Measurements from ENCODE around the gene PTTG1. TPM values are rescaled to one million over a fixed set of nuclear protein-coding genes. Genes with fewer than 3 reads are reported as not detected.

PTTG1 gene
- total and polyA plus RNA-seq, 9 of the 15 experiments (the other 6 are each of a cell fraction or from before 2014, with no cell fraction given): 193 to 1,088 (median 349) TPM

DNA sequence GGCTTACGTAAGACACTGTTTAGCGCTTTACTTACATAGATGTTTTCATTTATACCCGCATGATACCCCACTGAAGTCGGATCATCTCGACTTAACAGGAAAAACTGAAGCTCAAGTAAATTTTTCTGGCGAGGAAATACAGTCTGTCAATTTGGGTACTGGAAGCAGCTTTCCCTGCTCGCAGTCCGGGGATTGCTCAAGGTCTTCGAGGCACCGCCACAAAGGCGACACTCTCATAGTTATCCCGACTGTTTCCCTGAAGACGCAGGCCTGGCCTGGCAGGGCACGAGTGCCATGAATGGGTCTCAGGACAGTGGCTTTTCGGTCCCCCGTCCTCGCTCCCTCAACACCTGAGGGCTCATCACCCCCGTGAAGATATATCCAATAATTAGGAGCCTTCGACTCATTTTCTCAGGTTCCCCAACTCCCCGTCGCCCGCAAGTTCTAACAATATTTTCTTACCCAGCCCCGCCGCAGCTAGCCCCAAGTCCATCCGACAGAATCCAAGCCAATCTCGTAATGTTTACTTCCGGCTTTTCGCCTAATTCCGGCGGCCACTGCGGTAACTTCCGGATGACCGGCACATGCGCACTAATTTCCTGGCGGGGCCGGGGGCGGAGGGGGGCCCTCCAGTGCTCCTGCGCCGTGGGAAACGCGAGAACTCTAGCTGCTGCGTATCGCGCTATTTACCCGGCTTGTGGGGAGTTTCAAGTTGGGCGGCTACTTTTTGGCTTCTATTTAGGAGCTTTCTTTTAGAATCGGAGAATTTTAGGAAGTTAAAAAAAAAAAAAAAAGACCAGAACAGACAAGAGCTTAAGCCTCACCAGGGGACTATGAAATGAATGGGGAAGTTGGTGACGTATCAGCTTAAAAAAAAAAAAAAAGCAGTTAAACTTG, 2.8 kb upstream of the PTTG1 start, which contains the start of gene SLU7 (continued):
- TF ChIP-seq, protein P1, sequence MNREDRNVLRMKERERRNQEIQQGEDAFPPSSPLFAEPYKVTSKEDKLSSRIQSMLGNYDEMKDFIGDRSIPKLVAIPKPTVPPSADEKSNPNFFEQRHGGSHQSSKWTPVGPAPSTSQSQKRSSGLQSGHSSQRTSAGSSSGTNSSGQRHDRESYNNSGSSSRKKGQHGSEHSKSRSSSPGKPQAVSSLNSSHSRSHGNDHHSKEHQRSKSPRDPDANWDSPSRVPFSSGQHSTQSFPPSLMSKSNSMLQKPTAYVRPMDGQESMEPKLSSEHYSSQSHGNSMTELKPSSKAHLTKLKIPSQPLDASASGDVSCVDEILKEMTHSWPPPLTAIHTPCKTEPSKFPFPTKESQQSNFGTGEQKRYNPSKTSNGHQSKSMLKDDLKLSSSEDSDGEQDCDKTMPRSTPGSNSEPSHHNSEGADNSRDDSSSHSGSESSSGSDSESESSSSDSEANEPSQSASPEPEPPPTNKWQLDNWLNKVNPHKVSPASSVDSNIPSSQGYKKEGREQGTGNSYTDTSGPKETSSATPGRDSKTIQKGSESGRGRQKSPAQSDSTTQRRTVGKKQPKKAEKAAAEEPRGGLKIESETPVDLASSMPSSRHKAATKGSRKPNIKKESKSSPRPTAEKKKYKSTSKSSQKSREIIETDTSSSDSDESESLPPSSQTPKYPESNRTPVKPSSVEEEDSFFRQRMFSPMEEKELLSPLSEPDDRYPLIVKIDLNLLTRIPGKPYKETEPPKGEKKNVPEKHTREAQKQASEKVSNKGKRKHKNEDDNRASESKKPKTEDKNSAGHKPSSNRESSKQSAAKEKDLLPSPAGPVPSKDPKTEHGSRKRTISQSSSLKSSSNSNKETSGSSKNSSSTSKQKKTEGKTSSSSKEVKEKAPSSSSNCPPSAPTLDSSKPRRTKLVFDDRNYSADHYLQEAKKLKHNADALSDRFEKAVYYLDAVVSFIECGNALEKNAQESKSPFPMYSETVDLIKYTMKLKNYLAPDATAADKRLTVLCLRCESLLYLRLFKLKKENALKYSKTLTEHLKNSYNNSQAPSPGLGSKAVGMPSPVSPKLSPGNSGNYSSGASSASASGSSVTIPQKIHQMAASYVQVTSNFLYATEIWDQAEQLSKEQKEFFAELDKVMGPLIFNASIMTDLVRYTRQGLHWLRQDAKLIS (CRISPR knock-in tag; IDR thresholded peaks at IDR 0.05): no peak
- TF ChIP-seq POLR3A (IDR thresholded peaks at IDR 0.05; ENCODE audit: borderline replicate concordance, extremely low read depth, insufficient read depth, insufficient read length): no peak
- peak; percentile 43 to 90; a peak in 3 of 4 replicates for TF ChIP-seq MAZ (CRISPR knock-in tag; conservative IDR thresholded peaks at IDR 0.05 in 1 of 2, IDR thresholded peaks at IDR 0.05 in 1 of 2)
- TF ChIP-seq CHD2 (IDR thresholded peaks at IDR 0.05; ENCODE audit: low read depth, low read length): peak; percentile 96
- TF ChIP-seq, protein P2, sequence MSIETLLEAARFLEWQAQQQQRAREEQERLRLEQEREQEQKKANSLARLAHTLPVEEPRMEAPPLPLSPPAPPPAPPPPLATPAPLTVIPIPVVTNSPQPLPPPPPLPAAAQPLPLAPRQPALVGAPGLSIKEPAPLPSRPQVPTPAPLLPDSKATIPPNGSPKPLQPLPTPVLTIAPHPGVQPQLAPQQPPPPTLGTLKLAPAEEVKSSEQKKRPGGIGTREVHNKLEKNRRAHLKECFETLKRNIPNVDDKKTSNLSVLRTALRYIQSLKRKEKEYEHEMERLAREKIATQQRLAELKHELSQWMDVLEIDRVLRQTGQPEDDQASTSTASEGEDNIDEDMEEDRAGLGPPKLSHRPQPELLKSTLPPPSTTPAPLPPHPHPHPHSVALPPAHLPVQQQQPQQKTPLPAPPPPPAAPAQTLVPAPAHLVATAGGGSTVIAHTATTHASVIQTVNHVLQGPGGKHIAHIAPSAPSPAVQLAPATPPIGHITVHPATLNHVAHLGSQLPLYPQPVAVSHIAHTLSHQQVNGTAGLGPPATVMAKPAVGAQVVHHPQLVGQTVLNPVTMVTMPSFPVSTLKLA (conservative IDR thresholded peaks at IDR 0.05): peak; percentile 59 to 81; a peak in 3 of 4 replicates
- TF ChIP-seq RHOXF2B (CRISPR knock-in tag; conservative IDR thresholded peaks at IDR 0.05): no peak
- no peak for TF ChIP-seq DDX20 (tag; IDR thresholded peaks at IDR 0.05; ENCODE audit: low read depth)
- peak; percentile 64; the same call in 1 of the 2 replicates for TF ChIP-seq NBN (IDR thresholded peaks at IDR 0.05; ENCODE audit: low read depth)
- no peak for TF ChIP-seq SRSF9 (IDR thresholded peaks at IDR 0.05; ENCODE audit: borderline replicate concordance, low read depth, low read length)
- no peak for TF ChIP-seq TFAM (CRISPR knock-in tag; conservative IDR thresholded peaks at IDR 0.05)
- TF ChIP-seq ESRRA (IDR thresholded peaks at IDR 0.05; ENCODE audit: borderline replicate concordance, low read depth): no peak
- TF ChIP-seq IRF1 (CRISPR knock-in tag; IDR thresholded peaks at IDR 0.05; ENCODE audit: borderline replicate concordance): no peak
- no peak; the same call in 1 of the 2 replicates for TF ChIP-seq KAT7 (CRISPR knock-in tag; IDR thresholded peaks at IDR 0.05; ENCODE audit: borderline replicate concordance)
- TF ChIP-seq, protein P3, sequence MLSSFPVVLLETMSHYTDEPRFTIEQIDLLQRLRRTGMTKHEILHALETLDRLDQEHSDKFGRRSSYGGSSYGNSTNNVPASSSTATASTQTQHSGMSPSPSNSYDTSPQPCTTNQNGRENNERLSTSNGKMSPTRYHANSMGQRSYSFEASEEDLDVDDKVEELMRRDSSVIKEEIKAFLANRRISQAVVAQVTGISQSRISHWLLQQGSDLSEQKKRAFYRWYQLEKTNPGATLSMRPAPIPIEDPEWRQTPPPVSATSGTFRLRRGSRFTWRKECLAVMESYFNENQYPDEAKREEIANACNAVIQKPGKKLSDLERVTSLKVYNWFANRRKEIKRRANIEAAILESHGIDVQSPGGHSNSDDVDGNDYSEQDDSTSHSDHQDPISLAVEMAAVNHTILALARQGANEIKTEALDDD (IDR thresholded peaks at IDR 0.05): peak; percentile 54; the same call in 1 of the 2 replicates
- no peak for TF ChIP-seq ZSCAN32 (CRISPR knock-in tag; IDR thresholded peaks at IDR 0.05)
- no peak for TF ChIP-seq NUFIP1 (IDR thresholded peaks at IDR 0.05; ENCODE audit: partially characterized antibody)
- TF ChIP-seq MAFG (tag; conservative IDR thresholded peaks at IDR 0.05): no peak
- no peak for TF ChIP-seq SMC3 (conservative IDR thresholded peaks at IDR 0.05; ENCODE audit: insufficient read depth, low read depth, low read length)
- TF ChIP-seq GABPB1 (CRISPR knock-in tag; IDR thresholded peaks at IDR 0.05): peak; percentile 81; the same call in 1 of the 2 replicates
- TF ChIP-seq ZC3H11A (IDR thresholded peaks at IDR 0.05; ENCODE audit: low read depth, low read length): no peak

All from K562 (cell line).